Measurements from ENCODE around the gene SH3TC1. TPM values are rescaled to one million over a fixed set of nuclear protein-coding genes. Genes with fewer than 3 reads are reported as not detected.

SH3TC1 gene
- total RNA-seq, 1 donor from 2014 or later, result 20.2 TPM

DNA sequence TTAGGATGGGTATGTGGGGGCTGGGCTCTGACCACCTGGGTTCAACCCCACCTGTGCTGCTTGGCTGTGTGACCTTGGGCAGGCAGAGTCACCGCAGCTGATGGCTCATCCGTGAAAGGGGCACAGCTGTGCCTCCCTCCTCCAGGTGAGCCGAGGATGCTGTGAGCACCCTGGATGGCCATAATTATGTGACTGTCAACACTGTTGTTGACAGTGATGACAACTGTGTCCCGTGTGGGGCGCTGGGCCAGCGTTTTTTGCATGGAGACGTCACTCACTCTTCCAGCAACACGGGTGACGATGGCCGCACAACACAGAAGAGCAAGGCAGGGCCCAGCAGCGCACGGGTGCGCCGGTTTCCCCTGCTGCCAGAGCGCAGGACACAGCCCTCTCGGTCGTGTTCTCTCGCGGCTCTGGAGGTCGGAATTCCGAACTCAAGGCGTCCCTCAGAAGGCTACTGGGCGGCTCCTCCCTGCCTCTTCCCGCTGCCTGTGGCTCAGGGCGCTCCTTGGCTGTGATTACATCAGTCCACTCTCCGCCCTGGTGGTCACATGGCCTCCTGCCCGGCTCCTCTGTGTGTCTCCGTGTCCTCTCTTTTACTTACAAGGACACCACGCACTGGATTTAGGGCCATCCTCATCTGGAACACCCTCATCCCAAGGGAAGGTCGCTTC, 1.3 kb downstream of the SH3TC1 start:
- no peak for DNase-seq

DNA sequence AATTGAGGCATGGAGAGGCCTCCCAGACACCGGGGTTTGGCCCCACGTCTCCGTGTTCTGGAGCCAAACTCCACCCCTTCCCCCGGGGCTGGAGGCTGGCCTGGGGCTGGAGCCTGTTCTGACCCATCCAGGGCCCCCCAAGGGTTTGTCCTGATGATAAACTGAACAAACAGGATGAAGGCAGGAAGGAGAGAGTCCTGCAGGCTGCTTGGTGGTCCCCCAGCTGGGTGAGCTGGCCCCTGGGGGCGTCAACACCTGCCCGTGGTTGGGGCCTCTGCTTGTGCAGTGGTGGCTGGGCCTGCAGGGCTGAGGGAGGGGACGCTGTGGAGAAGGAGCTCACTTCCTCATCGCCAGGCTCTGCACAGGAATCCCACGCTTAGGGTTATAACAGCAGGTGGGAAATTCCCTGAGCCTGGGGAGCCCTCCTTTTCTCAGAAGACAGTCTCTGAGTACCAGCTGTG, 2.3 kb downstream of the SH3TC1 start:
- no peak for DNase-seq

DNA sequence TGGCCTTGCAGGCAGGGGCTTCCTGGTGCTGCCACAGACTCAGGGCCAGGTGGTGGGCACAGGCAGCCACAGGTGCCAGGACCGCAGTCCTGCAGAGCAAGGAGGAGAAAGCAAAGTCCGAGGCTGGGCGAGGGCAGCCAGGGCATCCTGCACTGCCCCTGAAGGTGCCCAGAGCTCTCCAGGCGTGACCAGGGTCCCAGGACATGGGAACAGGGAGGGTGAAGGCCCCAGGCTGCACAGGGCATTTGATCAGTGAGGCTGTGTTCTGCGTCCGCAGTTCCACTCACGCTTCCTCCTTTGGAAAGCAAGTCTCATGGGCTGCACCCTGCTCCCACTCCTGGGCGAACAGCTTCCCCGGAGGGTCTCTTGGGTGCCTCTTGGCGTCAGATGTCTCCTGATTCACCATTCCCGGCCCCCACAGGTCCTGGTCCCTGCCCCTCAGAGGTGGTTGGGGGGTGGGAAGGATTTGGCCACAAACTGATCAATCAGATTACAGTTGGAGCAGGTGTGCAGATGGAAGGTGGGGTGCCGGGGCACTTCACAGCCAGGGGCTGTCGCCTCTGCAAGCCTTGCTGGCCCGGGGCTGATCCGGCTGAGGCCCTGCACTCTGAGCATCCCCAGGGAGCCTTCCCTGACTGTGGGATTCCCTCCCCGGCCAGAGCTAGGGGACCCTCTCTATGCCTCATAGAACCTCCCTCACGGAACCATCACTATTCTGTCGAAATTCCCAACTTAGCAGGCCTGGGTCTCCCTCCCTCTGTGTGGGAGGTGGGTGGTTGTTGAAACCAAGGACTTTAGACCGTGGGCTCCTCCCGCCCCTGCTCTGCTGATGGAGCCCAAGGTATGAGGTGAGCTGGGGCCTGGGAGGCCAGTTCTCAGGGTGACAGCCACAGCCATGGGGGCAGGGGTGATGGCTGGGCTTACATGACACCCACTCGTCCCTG, 3.3 kb downstream of the SH3TC1 start:
- DNase-seq, result no peak

DNA sequence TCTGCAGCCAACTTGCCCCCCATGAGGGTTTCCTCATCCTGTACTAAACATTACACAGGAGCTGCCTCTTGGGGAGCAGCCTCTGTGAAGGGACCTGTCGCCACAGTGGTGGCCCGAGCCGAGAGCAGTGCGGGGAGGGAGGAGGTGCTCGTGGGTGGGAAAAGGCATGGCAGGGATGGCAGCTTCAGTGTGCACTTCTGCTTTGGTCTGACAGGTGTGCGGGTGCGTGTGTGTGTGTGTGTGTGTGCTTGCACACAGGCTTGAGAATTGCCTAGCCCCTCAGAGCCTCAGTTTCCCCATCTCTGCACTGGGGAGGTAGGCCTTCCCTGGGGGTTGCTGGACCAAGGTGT, 3.9 kb downstream of the SH3TC1 start:
- DNase-seq, result no peak

DNA sequence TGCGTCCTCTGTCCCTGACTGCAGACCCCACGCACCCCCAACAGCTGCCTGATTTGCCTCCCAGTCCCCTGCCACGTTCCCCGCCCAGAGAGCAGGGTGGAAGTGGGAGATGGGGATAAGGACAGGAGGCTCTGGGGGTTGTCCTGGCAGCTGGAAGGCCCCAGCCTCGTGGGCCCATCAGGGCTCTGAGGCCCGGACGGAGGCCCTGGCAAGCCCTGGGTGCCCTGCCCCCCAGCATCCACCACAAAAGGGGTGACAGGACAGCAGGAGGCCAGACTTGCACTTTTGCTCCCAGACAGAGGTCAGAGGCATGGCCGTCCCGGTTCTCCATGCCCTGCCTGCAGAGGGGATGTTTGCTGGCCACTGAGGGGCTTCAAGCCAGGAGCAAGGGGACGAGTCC, 4.7 kb downstream of the SH3TC1 start:
- DNase-seq, result no peak

GRCh38 chr4:8204576-8205227, 5.6 kb downstream of the SH3TC1 start:
- no peak for DNase-seq

DNA sequence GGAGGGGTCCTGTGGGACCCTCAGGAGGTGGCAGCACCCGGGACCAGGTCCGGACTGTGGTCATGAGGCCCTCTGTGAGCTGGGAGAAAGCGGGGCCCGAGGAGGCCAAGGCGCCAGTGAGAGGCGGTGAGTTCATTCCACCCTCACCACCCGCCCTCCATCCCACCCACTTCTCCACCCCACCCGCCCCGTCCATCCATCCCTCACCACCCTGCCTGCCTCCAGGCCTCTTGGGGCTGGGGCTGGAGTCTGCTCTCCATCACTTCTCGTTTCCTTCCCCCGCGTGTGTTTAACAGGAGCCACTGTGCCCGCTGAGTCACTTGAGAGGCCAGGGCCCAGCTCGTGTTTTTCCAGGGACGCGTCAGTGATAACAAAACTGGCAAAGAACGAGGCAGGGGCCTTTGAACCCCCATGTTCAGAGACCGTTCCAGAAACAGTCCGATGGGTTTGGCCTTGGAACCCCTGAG, 6.2 kb downstream of the SH3TC1 start:
- no peak for DNase-seq

GRCh38 chr4:8205749-8206611, 6.9 kb downstream of the SH3TC1 start:
- peak; percentile 58 for DNase-seq

GRCh38 chr4:8207314-8207713, 8.2 kb downstream of the SH3TC1 start:
- no peak for DNase-seq

- no peak for DNase-seq
These were observed 9.5 kb downstream of the SH3TC1 start for GRCh38 chr4:8208565-8208964.

DNA sequence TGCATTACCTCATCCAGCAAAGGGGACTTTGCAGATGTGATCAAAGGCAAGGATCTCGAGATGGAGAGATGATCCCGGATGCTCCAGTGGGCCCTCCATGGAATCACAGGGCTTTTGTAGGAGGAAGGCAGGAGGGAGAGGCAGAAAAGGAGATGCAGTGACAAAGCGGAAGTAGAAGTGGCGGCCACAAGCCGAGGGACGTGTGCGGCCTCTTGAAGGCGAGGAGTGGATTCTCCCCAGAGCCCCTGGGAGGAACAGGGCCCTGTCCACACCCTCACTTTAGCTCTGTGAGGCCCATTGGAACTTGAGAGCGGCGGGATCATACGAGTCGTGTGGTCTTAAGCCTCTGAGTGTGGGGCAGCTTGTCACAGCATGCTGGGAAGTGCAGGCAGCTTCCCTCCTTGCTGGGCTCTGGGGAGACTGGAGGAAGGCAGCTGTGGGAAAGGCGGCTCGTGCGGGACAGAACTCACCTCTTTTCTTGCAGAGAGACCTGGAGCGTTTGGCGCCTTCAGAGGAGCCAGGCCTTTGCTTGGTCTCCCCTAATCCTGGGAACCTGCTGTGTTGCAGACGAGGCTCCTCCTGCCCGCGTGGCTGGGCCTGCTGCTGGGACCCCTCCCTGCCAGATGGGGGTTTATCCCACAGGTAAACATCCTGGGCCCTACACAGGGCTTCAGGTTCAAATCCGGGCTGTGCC, 10.2 kb downstream of the SH3TC1 start:
- peak; percentile 30 for DNase-seq

GRCh38 chr4:8210010-8210409, 10.9 kb downstream of the SH3TC1 start:
- no peak for DNase-seq

GRCh38 chr4:8210616-8211015, 11.5 kb downstream of the SH3TC1 start:
- DNase-seq, result no peak

DNA sequence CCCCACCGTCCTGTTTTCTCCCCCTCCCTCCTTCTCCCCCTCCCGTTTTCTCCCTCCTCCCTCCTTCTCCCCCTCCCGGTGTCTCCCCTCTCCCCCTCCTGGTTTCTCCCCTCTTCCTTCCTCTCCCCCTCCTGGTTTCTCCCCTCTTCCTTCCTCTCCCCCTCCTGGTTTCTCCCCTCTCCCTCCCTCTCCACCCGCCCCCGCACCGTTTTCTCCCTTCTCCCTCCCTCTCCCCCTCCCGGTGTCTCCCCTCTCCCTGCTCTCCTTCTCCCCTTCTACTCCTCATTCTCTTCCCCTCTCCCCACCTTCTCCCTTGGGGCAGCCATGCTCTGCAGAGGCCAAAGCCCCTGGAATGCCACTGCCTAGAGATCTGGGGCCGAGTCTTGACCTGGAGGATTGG, 12.2 kb downstream of the SH3TC1 start:
- no peak for DNase-seq

- DNase-seq, result no peak
These were observed 12.9 kb downstream of the SH3TC1 start for GRCh38 chr4:8211737-8212581.

DNA sequence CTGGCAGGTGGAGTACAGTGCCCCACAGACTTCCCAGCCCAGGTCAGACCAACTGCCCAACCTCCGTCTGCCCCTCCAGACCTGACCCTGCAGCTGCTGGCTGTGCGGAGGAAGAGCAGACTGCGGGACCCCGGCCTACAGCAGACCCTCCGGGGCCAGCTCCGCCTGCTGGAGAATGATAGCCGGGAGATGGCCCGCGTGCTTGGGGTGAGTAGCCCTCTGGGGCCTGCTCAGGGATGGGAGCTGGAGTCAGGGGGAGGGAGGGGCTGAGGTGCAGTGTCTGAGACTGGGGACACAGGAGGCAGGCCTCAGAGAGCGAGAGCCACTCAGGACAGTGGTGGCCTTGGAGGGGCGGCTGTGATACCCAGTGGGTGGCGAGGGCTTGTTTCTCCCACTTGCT, 13.5 kb downstream of the SH3TC1 start:
- DNase-seq, result no peak

DNA sequence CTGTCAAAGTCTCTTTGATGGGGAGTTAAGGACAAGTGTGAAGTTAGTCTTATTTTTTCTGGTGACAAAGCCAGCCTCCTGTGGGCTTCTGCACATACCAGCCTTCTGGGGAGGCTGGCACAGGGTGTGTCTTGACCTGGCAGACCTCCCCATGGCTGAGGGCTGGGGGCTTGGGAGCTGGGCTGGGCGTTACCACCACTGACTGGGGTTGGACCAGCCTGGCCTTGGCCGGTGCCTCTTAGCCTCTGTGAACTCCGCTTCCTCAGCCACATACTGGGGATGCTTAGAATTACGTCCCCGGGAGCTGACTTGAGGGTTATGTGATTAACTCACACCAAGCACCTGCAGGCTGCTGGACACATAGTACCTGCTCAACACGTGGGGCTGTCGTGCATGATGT, 14.0 kb downstream of the SH3TC1 start:
- DNase-seq, result no peak

GRCh38 chr4:8214136-8214535, 15.0 kb downstream of the SH3TC1 start:
- DNase-seq, result no peak

- no peak for DNase-seq
These were observed 15.9 kb downstream of the SH3TC1 start for GRCh38 chr4:8215001-8215427.
